Measurements from ENCODE around the gene REXO1.
A peak's percentile ranks its signal among the peaks of the same experiment; 100 is the strongest.
"Not testable (repeated sequence)": the region's sequence is repeated elsewhere in the genome, so short reads cannot be mapped to it uniquely, and the experiment has no call there.

REXO1 gene

GRCh38 chr19:1876496-1877279 is 28.4 kb upstream of the REXO1 start:
- DNase-seq, result not testable (repeated sequence)

- DNase-seq, result peak; percentile 94
Observed at GRCh38 chr19:1875646-1876495, 27.6 kb upstream of the REXO1 start.

- not testable (repeated sequence) for DNase-seq
Observed at GRCh38 chr19:1875265-1875645, 27.0 kb upstream of the REXO1 start.

GRCh38 chr19:1874554-1875185 is 26.4 kb upstream of the REXO1 start:
- DNase-seq, result peak; percentile 53

- peak; percentile 82 for DNase-seq
Observed at GRCh38 chr19:1873524-1874473, 25.5 kb upstream of the REXO1 start.

- no peak for DNase-seq
Observed at GRCh38 chr19:1872807-1873523, 24.7 kb upstream of the REXO1 start.

GRCh38 chr19:1871630-1872029 is 23.3 kb upstream of the REXO1 start:
- no peak for DNase-seq

- no peak for DNase-seq
Observed at GRCh38 chr19:1871140-1871597, 22.9 kb upstream of the REXO1 start.

GRCh38 chr19:1868971-1869370 is 20.7 kb upstream of the REXO1 start:
- no peak for DNase-seq

- DNase-seq, result no peak
Observed at GRCh38 chr19:1867349-1867724, 19.1 kb upstream of the REXO1 start.

GRCh38 chr19:1866693-1867348 is 18.5 kb upstream of the REXO1 start:
- DNase-seq, result no peak

- DNase-seq, result no peak
Observed at GRCh38 chr19:1865172-1866010, 17.1 kb upstream of the REXO1 start.

GRCh38 chr19:1864480-1865171 is 16.3 kb upstream of the REXO1 start:
- DNase-seq, result peak; percentile 37

- DNase-seq, result peak; percentile 92
Observed at GRCh38 chr19:1863638-1864479, 15.6 kb upstream of the REXO1 start.

- DNase-seq, result no peak
Observed at GRCh38 chr19:1863328-1863637, 15.0 kb upstream of the REXO1 start, which contains the start of gene KLF16. KLF16 (minus strand) TSS chr19:1863579; CDS start chr19:1863497, 82 bp downstream.

- DNase-seq, result no peak
Observed at GRCh38 chr19:1862424-1863327, 14.4 kb upstream of the REXO1 start.

GRCh38 chr19:1862068-1862423 is 13.8 kb upstream of the REXO1 start:
- no peak for DNase-seq

- no peak for DNase-seq
Observed at GRCh38 chr19:1861599-1862031, 13.3 kb upstream of the REXO1 start.

Measured in NCI-H2029 (cell line).